H7 (cell line): ENCODE results near the gene SPAG6. TPM values are rescaled to one million over a fixed set of nuclear protein-coding genes. Genes with fewer than 3 reads are reported as not detected.

Experiments used
- DNase-seq: peaks from one replicate; pipeline ENCODE4 v3.0.0; 2012
- H3K27me3 ChIP-seq: 2 replicates; pipeline ENCODE4 v1.6.0; 2011; ENCODE audit warnings: mild to moderate bottlenecking, low read length; ENCODE audit not compliant: control insufficient read depth, insufficient read depth
- H3K36me3 ChIP-seq: replicated peaks from 2 replicates; pipeline ENCODE4 v1.5.1; 2011; ENCODE audit warnings: low read length; ENCODE audit not compliant: control insufficient read depth, insufficient read depth
- H3K4me3 ChIP-seq: 2 replicates; pipeline ENCODE4 v1.5.1; 2011; ENCODE audit warnings: low read depth, mild to moderate bottlenecking, control low read depth, low read length, moderate library complexity; ENCODE audit not compliant: insufficient read depth
- total RNA-seq: library from RNA; depleted of rRNA; stranded (reverse); fragments of >200 nt; shearing (Covaris generic); gene quantifications from 2 replicates; pipeline ENCODE4 v1.2.3, GENCODE V29; 2014

Gene SPAG6
- total RNA-seq, 1 experiment from 2014 or later, result not detected

GRCh38 chr10:22332116-22332692, 13.1 kb upstream of the SPAG6 start:
- Histone ChIP-seq H3K27me3 (peaks cover 98% of the 10 kb centered on the region), H3K36me3 (no peaks in the 10 kb centered on the region), H3K4me3 (no peak overlapping the region)
- no peak for DNase-seq

- Histone ChIP-seq H3K4me3 (peak overlapping the region; percentile 36; the same call in 1 of the 2 replicates), H3K36me3 (no peaks in the 10 kb centered on the region)
Observed at GRCh38 chr10:22333167-22333974, 11.9 kb upstream of the SPAG6 start.

GRCh38 chr10:22333975-22334282, 11.4 kb upstream of the SPAG6 start:
- peak; percentile 63 for DNase-seq

More at GRCh38 chr10:22333167-22333974, 11.9 kb upstream of the SPAG6 start:
- peaks cover 98% of the 10 kb centered on the region for H3K27me3 ChIP-seq
- DNase-seq, result no peak

GRCh38 chr10:22334414-22335172, 10.7 kb upstream of the SPAG6 start:
- H3K4me3 ChIP-seq, result peak overlapping the region; percentile 36
- H3K36me3 ChIP-seq, result no peaks in the 10 kb centered on the region
- H3K27me3 ChIP-seq, result peaks cover 99% of the 10 kb centered on the region
- DNase-seq, result peak; percentile 92

More at GRCh38 chr10:22333975-22334282, 11.4 kb upstream of the SPAG6 start:
- Histone ChIP-seq H3K27me3 (peaks cover 99% of the 10 kb centered on the region), H3K36me3 (no peaks in the 10 kb centered on the region), H3K4me3 (peak overlapping the region; percentile 36; the same call in 1 of the 2 replicates)

GRCh38 chr10:22335173-22335933, 9.9 kb upstream of the SPAG6 start:
- peaks cover 99% of the 10 kb centered on the region for H3K27me3 ChIP-seq
- DNase-seq, result peak; percentile 78
- H3K36me3 ChIP-seq, result no peaks in the 10 kb centered on the region
- H3K4me3 ChIP-seq, result peak overlapping the region; percentile 36

GRCh38 chr10:22338185-22338900, 7.0 kb upstream of the SPAG6 start:
- Histone ChIP-seq H3K4me3 (no peak overlapping the region), H3K36me3 (no peaks in the 10 kb centered on the region), H3K27me3 (peaks cover 99% of the 10 kb centered on the region)
- DNase-seq, result no peak

GRCh38 chr10:22338931-22339330, 6.4 kb upstream of the SPAG6 start:
- no peak for DNase-seq
- Histone ChIP-seq H3K27me3 (peaks cover 99% of the 10 kb centered on the region), H3K4me3 (no peak overlapping the region), H3K36me3 (no peaks in the 10 kb centered on the region)

GRCh38 chr10:22339761-22340328, 5.5 kb upstream of the SPAG6 start:
- no peak for DNase-seq
- Histone ChIP-seq H3K4me3 (peak overlapping the region; percentile 37), H3K27me3 (peaks cover 99% of the 10 kb centered on the region), H3K36me3 (no peaks in the 10 kb centered on the region)

GRCh38 chr10:22340329-22341189, 4.7 kb upstream of the SPAG6 start:
- Histone ChIP-seq H3K4me3 (peak overlapping the region; percentile 37), H3K36me3 (no peaks in the 10 kb centered on the region), H3K27me3 (peaks cover 99% of the 10 kb centered on the region)
- DNase-seq, result peak; percentile 86

- Histone ChIP-seq H3K27me3 (peaks cover 99% of the 10 kb centered on the region), H3K36me3 (no peaks in the 10 kb centered on the region), H3K4me3 (peak overlapping the region; percentile 37)
- no peak for DNase-seq
Observed at GRCh38 chr10:22341190-22341925, 3.9 kb upstream of the SPAG6 start.

GRCh38 chr10:22341926-22342196, 3.4 kb upstream of the SPAG6 start:
- no peaks in the 10 kb centered on the region for H3K36me3 ChIP-seq
- no peak overlapping the region for H3K4me3 ChIP-seq
- no peak for DNase-seq
- peaks cover 99% of the 10 kb centered on the region for H3K27me3 ChIP-seq

GRCh38 chr10:22342421-22342820, 2.9 kb upstream of the SPAG6 start:
- no peak overlapping the region for H3K4me3 ChIP-seq
- H3K27me3 ChIP-seq, result peaks cover 99% of the 10 kb centered on the region
- H3K36me3 ChIP-seq, result no peaks in the 10 kb centered on the region
- DNase-seq, result no peak
